HepG2 (cell line): ENCODE data around the gene CPNE1. TPM values are rescaled to one million over a fixed set of nuclear protein-coding genes. Genes with fewer than 3 reads are reported as not detected.

Experiments
- ATM ChIP-seq: fragments of 450-650 bp; IDR thresholded peaks from 2 replicates; pipeline ENCODE4 v1.7.1; 2017; ENCODE audit warnings: mild to moderate bottlenecking, borderline replicate concordance
- CHCHD3 ChIP-seq: sonication (generic); formaldehyde crosslinking; IDR thresholded peaks from 2 replicates; pipeline ENCODE4 v1.8.0; 2022; ENCODE audit warnings: mild to moderate bottlenecking, missing genetic modification reagents, moderate library complexity
- KDM4B ChIP-seq: sonication (generic); formaldehyde crosslinking; IDR thresholded peaks from 2 replicates; pipeline ENCODE4 v1.4.0; 2020; ENCODE audit warnings: missing genetic modification reagents
- RBAK ChIP-seq: sonication (generic); formaldehyde crosslinking; IDR thresholded peaks from 2 replicates; pipeline ENCODE4 v1.5.1; 2020; ENCODE audit warnings: mild to moderate bottlenecking, missing genetic modification reagents
- SMAD3 ChIP-seq: sonication (generic); formaldehyde crosslinking; IDR thresholded peaks from 2 replicates; pipeline ENCODE4 v1.4.0; 2020; ENCODE audit warnings: missing genetic modification reagents
- SOX6 ChIP-seq, 2 experiments: fragments of 450-650 bp in 1 of 2; sonication (generic) in 1 of 2; formaldehyde crosslinking in 1 of 2; IDR thresholded peaks; 2 replicates each; pipeline versions ENCODE4 v1.4.0 to v1.6.1; 2017 to 2020; ENCODE audit warnings: antibody characterized with exemption in 1 of 2, mild to moderate bottlenecking in 1 of 2, missing genetic modification reagents in 1 of 2
- ZBTB7A ChIP-seq: sonication (generic); formaldehyde crosslinking; IDR thresholded peaks from 2 replicates; pipeline ENCODE4 v1.8.0; 2022; ENCODE audit warnings: mild to moderate bottlenecking, missing genetic modification reagents
- ZNF607 ChIP-seq: sonication (generic); formaldehyde crosslinking; IDR thresholded peaks from 2 replicates; pipeline ENCODE4 v1.5.1; 2020; ENCODE audit warnings: missing genetic modification reagents, mild to moderate bottlenecking, borderline replicate concordance
- ZNF782 ChIP-seq: sonication (generic); formaldehyde crosslinking; IDR thresholded peaks from 2 replicates; pipeline ENCODE4 v1.4.0; 2020; ENCODE audit warnings: missing genetic modification reagents, mild to moderate bottlenecking, borderline replicate concordance
- polyA plus RNA-seq, 8 experiments: library from polyadenylated mRNA; depleted of rRNA in 3 of 8; stranded (reverse) in 7 of 8; unstranded in 1 of 8; fragments of >200 nt; fragmentation: Illumina TruSeq in 4 of 8; extraction: Trizol in 4 of 8; gene quantifications; 2 replicates each; pipeline versions ENCODE4 v1.2.1 to v1.2.3, GENCODE V29; 2011 to 2016; ENCODE audit warnings: low read depth in 4 of 8, missing spikeins in 1 of 8, mixed read lengths in 1 of 8; ENCODE audit not compliant: insufficient read depth in 1 of 8
- total RNA-seq, 5 experiments: library from RNA; depleted of rRNA; stranded (reverse); fragments of >200 nt; fragmentation: Illumina TruSeq; extraction: Trizol; gene quantifications; 2 replicates each; pipeline ENCODE4 v1.2.3, GENCODE V29; 2016; ENCODE audit warnings: low read depth in 1 of 5
- TF ChIP-seq, protein P1 (sequence below): sonication (generic); formaldehyde crosslinking; conservative IDR thresholded peaks from 2 replicates; pipeline ENCODE4 v1.4.0; 2020; ENCODE audit warnings: missing genetic modification reagents
- TF ChIP-seq, protein P2 (sequence below): fragments of 450-650 bp; IDR thresholded peaks from 2 replicates; pipeline ENCODE4 v1.6.1; 2017
- TF ChIP-seq, protein P3 (sequence below): sonication (generic); formaldehyde crosslinking; IDR thresholded peaks from 2 replicates; pipeline ENCODE4 v1.5.0; 2020; ENCODE audit warnings: mild to moderate bottlenecking, missing genetic modification reagents
- TF ChIP-seq, protein P4 (sequence below): sonication (generic); formaldehyde crosslinking; IDR thresholded peaks from 2 replicates; pipeline ENCODE4 v1.4.0; 2020; ENCODE audit warnings: mild to moderate bottlenecking, missing genetic modification reagents
- TF ChIP-seq, protein P5 (sequence below): IDR thresholded peaks from 2 replicates; pipeline ENCODE4 v1.6.1; 2016; ENCODE audit warnings: low read depth, missing genetic modification reagents, missing compliant biosample characterization

CPNE1 gene
- total and polyA plus RNA-seq, 2 of the 13 experiments (the other 11 are each of a cell fraction or from before 2014, with no cell fraction given): 408 to 431 TPM

DNA sequence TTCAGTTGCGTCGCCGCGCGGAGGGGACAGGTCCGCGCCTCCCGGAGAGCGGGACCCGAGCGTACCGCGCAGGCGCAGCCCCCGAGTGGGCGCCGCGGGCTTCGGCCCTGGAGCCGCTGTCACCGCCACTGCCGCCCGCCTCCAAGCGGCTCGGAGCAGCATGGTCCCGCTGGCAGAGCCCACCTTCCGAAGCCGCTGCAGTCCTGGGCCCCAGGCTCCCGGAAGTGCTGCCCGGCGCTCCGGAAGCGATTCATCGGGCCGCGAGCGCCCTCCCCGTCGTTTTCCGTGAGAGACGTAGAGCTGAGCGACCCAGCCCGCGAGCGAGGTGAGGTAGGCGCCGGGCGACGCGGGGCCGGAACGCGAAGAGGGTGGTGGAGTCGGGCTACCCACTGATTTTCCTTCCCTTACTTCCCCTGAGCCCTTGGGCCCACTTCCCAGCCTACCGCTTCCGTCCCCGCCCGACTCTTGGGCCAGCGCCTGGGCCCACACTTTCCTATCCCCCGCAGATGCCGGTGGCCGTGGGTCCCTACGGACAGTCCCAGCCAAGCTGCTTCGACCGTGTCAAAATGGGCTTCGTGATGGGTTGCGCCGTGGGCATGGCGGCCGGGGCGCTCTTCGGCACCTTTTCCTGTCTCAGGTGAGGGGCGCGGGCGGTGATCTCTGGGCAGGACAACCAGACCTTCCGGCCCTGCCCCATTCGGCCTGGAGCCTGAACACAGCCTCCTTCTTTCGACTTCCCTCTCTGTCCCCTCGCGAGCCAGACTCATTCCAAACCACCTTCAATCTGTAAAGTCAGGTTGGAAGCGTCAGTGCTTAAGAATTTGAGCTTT, 34.6 kb upstream of the CPNE1 start, which contains the start of the genes NFS1 and ROMO1 (continued):
- TF ChIP-seq, protein P1, sequence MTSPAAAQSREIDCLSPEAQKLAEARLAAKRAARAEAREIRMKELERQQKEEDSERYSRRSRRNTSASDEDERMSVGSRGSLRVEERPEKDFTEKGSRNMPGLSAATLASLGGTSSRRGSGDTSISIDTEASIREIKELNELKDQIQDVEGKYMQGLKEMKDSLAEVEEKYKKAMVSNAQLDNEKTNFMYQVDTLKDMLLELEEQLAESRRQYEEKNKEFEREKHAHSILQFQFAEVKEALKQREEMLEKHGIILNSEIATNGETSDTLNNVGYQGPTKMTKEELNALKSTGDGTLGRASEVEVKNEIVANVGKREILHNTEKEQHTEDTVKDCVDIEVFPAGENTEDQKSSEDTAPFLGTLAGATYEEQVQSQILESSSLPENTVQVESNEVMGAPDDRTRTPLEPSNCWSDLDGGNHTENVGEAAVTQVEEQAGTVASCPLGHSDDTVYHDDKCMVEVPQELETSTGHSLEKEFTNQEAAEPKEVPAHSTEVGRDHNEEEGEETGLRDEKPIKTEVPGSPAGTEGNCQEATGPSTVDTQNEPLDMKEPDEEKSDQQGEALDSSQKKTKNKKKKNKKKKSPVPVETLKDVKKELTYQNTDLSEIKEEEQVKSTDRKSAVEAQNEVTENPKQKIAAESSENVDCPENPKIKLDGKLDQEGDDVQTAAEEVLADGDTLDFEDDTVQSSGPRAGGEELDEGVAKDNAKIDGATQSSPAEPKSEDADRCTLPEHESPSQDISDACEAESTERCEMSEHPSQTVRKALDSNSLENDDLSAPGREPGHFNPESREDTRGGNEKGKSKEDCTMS (CRISPR knock-in tag): no peak; the same call in 1 of the 2 replicates
- TF ChIP-seq SMAD3: peak; percentile 95
- peak; percentile 98; the same call in 1 of the 2 replicates for TF ChIP-seq CHCHD3
- no peak; the same call in 1 of the 2 replicates for TF ChIP-seq RBAK
- TF ChIP-seq, protein P2, sequence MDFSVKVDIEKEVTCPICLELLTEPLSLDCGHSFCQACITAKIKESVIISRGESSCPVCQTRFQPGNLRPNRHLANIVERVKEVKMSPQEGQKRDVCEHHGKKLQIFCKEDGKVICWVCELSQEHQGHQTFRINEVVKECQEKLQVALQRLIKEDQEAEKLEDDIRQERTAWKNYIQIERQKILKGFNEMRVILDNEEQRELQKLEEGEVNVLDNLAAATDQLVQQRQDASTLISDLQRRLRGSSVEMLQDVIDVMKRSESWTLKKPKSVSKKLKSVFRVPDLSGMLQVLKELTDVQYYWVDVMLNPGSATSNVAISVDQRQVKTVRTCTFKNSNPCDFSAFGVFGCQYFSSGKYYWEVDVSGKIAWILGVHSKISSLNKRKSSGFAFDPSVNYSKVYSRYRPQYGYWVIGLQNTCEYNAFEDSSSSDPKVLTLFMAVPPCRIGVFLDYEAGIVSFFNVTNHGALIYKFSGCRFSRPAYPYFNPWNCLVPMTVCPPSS: no peak
- no peak for TF ChIP-seq SOX6 (IDR thresholded peaks at IDR 0.05)
- TF ChIP-seq SOX6 (CRISPR knock-in tag; IDR thresholded peaks at IDR 0.05): peak; percentile 87
- peak; percentile 99 for TF ChIP-seq KDM4B (CRISPR knock-in tag)
- TF ChIP-seq ATM: no peak
- TF ChIP-seq, protein P3, sequence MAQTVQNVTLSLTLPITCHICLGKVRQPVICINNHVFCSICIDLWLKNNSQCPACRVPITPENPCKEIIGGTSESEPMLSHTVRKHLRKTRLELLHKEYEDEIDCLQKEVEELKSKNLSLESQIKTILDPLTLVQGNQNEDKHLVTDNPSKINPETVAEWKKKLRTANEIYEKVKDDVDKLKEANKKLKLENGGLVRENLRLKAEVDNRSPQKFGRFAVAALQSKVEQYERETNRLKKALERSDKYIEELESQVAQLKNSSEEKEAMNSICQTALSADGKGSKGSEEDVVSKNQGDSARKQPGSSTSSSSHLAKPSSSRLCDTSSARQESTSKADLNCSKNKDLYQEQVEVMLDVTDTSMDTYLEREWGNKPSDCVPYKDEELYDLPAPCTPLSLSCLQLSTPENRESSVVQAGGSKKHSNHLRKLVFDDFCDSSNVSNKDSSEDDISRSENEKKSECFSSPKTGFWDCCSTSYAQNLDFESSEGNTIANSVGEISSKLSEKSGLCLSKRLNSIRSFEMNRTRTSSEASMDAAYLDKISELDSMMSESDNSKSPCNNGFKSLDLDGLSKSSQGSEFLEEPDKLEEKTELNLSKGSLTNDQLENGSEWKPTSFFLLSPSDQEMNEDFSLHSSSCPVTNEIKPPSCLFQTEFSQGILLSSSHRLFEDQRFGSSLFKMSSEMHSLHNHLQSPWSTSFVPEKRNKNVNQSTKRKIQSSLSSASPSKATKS: no peak; the same call in 1 of the 2 replicates
- TF ChIP-seq ZBTB7A (CRISPR knock-in tag): peak; percentile 86
- TF ChIP-seq, protein P4, sequence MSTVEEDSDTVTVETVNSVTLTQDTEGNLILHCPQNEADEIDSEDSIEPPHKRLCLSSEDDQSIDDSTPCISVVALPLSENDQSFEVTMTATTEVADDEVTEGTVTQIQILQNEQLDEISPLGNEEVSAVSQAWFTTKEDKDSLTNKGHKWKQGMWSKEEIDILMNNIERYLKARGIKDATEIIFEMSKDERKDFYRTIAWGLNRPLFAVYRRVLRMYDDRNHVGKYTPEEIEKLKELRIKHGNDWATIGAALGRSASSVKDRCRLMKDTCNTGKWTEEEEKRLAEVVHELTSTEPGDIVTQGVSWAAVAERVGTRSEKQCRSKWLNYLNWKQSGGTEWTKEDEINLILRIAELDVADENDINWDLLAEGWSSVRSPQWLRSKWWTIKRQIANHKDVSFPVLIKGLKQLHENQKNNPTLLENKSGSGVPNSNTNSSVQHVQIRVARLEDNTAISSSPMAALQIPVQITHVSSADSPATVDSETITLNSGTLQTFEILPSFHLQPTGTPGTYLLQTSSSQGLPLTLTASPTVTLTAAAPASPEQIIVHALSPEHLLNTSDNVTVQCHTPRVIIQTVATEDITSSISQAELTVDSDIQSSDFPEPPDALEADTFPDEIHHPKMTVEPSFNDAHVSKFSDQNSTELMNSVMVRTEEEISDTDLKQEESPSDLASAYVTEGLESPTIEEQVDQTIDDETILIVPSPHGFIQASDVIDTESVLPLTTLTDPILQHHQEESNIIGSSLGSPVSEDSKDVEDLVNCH (CRISPR knock-in tag): no peak
- peak; percentile 98 for TF ChIP-seq ZNF607
- TF ChIP-seq ZNF782 (CRISPR knock-in tag): peak; percentile 99
- TF ChIP-seq, protein P5, sequence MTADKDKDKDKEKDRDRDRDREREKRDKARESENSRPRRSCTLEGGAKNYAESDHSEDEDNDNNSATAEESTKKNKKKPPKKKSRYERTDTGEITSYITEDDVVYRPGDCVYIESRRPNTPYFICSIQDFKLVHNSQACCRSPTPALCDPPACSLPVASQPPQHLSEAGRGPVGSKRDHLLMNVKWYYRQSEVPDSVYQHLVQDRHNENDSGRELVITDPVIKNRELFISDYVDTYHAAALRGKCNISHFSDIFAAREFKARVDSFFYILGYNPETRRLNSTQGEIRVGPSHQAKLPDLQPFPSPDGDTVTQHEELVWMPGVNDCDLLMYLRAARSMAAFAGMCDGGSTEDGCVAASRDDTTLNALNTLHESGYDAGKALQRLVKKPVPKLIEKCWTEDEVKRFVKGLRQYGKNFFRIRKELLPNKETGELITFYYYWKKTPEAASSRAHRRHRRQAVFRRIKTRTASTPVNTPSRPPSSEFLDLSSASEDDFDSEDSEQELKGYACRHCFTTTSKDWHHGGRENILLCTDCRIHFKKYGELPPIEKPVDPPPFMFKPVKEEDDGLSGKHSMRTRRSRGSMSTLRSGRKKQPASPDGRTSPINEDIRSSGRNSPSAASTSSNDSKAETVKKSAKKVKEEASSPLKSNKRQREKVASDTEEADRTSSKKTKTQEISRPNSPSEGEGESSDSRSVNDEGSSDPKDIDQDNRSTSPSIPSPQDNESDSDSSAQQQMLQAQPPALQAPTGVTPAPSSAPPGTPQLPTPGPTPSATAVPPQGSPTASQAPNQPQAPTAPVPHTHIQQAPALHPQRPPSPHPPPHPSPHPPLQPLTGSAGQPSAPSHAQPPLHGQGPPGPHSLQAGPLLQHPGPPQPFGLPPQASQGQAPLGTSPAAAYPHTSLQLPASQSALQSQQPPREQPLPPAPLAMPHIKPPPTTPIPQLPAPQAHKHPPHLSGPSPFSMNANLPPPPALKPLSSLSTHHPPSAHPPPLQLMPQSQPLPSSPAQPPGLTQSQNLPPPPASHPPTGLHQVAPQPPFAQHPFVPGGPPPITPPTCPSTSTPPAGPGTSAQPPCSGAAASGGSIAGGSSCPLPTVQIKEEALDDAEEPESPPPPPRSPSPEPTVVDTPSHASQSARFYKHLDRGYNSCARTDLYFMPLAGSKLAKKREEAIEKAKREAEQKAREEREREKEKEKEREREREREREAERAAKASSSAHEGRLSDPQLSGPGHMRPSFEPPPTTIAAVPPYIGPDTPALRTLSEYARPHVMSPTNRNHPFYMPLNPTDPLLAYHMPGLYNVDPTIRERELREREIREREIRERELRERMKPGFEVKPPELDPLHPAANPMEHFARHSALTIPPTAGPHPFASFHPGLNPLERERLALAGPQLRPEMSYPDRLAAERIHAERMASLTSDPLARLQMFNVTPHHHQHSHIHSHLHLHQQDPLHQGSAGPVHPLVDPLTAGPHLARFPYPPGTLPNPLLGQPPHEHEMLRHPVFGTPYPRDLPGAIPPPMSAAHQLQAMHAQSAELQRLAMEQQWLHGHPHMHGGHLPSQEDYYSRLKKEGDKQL (CRISPR knock-in tag): peak; percentile 72
